NCI-H748 treated with DMSO at 0.1 percent for 48 hours (cell line): ENCODE results near the gene EFCAB6.

Experiments used
- DNase-seq: peaks from one replicate; lab custom pipeline; 2025; lab: John Stamatoyannopoulos, UW

EFCAB6 gene

DNA sequence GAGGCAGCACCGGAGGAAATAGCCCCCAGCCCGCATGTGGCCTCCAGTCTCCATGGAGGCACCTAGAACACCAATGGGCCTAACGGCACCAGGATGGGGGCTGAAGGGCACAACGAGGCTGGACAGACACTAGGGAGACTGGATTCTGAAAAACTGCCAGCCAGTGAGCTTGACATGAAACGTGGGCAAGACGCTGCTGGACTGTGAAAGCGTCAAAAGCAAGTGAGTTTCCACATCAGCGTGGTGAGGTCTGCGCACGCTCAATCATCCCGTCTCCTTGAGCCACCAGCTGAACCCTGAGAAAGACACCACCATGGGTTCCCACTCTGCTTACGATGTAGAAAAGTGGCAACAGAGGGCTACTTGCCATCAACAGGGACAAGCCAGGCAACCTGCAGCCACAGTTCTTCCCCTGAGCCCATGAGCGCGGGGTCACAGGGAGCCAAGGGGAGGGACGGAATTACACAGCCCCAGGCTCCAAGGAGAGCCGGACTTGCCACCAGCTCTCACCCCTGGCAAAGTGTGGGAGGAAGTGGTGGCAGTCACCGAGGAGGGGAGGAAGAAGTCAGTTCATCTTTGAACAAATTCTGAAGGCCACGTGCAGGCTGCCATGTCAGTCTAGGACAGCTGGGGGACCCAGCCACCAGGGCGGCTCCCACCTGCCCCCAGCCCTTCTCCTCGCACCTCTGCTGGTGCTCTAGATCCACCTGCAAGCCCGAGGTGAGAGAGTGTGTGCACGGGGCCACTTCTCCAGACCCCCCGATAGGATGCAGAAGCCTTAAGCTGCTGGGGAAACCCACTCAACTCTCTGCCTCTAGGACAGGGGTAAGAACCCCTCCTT lies 269.2 kb downstream of the EFCAB6 start:
- DNase-seq, result no peak

DNA sequence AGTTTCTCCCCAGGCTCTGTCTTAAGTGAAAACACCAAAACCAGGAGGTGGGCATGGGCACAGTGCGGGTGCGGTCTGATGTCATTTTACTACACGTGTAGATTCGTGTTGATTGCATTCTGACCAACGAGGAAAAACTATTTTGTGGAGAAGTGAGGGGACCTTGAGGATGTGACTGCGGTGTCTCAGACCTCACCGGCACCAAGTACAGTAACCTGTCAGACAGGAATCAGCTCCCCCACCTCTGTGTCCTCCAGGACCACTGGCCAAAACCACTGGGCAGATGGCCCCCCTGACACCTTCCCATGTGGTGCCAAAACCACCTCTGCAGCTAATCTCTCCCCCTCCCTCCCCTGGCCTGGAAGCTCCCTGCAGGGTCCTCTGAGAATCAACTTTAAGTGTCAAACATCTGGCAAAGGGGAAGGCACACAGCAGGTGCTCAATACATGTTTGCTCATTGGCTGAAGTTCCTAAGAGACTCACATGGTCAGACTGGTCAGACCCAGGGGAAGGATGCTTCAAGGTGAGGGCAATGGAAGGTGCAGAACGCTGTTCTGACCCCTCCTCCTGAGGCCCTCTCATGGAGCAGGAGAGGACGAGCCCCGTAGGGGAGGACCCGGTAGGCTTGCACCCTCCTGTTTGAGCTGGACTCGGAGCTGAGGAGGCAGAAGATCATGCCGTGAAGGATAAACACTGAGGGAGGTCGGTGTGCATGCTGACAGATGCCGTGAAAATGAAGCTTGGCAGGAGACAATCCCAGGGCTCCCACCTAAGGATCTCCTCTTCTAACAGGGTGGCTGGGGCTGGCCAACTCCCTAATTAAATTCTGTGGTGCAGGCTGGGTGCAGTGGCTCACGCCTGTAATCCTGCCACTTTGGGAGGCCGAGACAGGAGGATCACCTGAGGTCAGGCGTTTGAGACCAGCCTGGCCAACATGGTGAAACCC lies 270.4 kb downstream of the EFCAB6 start:
- no peak for DNase-seq

DNA sequence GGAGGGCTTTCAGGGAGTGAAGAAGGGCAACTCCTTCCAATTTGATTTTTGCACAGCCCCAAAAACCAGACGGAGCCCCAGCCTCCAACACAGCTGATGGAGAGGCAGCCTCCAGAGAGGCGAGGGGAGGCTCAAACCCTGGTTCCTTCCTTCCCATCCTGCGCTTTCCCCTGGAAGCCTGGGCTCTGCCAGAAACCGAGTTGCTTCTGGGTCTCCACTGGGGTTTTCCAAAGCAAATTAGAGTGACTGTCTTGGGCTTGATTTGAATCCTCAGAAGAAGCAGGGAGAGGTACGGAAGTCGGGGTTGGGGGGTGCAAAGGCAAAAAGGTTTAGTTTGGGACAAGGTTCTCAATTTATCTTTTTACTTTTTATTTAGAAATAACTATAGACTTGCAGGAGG lies 271.1 kb downstream of the EFCAB6 start:
- no peak for DNase-seq

DNA sequence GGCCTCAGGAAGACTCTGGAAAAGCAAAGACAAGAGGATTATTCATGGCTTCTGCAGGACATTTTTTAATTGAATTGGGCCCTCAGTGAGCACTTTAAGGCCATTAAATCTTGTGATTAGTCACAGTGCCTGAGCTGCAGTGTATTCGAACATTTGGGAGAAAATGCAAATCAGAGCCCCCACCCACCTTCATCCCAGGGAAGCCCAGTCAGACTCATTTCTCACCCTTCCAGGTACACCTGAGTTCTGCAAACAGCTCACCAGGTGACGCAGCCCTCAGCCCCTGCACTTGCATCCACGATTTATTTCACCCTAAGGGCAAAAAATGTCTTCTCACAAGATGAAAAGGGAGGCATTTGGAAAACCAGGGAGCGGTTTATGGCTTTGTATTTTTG lies 271.6 kb downstream of the EFCAB6 start:
- no peak for DNase-seq

DNA sequence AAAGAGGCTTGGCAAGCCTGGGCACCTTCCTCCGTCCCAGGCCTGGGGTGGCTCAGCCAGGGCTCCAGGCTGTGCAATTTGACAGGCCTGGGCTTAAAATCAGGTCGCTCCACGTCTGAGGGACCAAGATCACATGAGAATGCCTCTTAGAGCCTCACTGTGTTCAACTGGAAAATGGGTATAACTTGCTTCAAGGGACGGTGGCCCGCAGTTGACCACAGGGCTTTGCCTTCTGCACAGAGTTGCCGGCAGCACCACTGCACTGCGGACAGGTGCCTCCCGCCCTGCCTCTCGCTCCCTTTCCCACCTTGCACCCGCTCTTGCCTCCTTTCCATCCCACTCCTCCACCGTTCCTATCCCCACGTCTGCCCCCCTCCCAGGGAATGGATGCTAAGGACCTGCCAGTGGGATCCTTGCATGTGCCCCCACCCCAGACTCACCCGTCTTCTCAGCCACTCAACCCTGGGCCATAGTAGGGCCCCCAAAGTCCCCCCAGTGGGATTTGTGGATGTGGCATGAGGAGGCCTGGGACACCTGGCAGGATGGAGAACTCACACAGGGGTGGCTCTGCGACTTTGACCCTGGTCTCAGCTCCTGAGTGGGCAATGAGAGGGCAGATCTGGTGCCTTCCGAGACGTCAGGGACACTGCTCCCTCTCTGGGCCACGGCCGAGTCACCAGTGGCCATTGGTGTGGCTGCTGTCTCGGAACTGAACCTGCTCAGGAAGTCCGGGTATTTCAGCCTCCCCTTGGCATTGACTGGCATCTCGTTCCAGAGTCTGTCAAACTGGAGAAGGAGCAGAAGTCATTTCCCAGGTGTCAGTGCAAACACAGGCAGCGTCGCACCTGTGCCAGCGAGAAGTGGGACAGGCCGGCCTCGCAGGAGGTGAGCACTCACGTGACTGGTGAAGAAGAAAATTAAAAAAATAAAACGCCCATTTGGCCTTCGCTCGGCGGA lies 272.3 kb downstream of the EFCAB6 start:
- no peak for DNase-seq

DNA sequence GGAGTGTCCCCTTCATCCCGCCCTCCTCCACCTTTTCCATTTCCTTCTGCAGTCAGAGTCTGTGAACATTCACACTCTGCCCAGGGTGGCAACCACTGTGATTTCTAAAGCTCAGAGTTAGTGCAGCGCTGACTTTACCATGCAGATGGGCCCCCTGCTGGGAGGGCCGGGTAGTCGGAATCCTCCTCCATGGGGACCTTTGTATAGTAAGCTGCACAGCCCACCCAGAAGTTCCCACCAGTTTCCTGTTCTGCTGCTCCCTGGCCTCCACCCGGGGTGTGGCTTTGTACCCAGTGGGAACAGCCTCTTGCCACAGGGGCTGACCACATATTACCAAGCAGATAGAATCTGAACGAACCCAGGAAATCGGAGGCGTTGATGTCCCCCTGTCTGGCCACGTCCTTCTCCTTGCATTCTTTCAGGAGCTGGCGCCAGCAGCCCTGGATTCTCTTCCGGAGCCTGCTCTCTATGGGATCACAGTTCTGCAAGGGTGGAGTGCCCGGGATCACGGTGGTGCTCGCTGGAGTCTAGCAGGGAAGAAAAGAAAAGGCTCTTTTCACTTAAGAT lies 275.0 kb downstream of the EFCAB6 start:
- DNase-seq, result no peak

DNA sequence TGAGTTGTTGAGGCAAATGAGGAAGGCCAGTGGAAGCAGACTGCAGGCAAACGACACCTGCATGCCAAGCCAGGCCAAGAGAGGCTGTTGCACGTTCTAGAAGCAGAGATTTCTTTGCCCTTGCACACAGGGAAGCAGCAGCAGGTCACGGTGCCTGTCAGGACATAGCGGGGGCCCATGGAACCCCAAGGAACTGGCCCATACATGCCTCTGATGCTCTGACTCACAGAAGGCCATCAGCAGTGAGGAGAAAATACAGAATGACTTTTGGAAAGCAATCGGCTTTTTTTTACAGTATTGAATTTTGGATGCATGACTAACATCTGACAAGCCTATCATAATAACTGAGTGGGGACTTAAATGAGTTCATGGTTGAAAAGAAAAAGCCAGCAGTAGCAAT lies 276.4 kb downstream of the EFCAB6 start:
- no peak for DNase-seq

DNA sequence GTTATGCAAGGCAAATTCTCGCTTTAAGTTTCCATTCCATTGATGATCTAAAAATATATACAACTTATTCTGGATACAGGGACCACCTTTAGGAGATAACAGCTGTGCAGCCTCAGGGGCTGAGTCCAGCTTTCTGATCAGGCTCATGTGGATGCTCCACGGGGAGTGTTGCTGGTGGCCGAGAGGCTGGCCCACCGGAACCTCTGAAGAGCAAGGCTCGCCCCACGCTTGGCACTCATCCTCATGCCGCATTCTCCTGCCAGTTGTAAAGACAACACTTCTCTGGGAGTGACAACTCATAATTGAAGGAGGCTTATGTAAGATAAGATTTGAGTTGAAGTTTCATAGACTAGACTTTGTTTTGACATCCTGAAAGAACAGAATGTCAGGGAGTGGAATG lies 276.8 kb downstream of the EFCAB6 start:
- no peak for DNase-seq

DNA sequence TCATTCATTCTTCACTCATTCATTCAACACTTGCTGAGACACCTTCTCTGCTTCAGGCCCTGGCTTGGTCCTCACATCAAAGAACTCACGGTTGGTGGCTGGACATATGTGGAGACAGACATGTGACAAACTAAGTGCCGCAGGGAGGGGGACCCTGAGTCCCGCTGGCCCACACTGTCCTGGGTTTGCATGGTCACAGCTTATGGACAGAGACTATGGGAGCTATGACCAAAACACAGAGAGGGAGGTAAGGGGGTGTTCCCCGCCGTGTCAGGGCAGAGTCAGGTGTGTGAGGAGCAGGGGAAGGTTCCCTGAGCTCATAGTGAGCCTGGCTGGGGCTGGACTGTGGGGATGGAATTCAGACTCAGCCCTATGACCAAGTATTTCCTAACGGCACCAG lies 277.2 kb downstream of the EFCAB6 start:
- no peak for DNase-seq

DNA sequence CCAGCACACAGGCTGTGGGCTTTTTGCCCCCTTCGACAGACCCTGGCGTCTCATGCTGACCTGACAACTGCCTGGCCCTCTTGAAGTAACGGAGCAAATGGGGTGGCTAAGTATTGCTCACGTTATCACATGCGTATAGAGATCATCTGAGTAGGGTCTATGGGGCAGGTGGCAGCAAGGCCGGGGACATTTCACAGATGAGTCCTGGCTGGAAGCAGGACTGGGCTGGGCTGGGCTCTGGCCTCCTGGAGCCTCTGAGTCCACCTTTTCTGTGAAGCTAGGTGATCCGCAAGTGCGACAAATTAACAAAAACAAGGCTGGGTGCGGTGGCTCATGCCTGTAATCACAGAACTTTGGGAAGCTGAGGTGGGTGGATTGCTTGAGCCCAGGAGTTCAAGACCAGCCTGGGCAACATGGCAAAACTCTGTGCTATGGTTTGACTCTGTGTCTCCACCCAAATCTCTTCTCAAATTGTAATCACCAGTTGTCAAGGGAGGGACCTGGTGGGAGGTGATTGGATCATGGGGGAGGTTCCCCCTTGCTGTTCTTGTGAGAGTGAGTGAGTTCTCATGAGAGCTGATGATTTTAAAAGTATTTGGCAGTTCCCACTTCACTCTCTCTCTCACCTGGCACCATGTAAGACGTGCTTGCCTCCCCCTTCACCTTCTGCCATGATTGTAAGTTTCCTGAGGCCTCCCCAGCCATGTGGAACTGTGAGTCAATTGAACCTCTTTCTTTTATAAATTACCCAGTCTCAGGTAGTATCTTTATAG lies 278.3 kb downstream of the EFCAB6 start:
- no peak for DNase-seq

DNA sequence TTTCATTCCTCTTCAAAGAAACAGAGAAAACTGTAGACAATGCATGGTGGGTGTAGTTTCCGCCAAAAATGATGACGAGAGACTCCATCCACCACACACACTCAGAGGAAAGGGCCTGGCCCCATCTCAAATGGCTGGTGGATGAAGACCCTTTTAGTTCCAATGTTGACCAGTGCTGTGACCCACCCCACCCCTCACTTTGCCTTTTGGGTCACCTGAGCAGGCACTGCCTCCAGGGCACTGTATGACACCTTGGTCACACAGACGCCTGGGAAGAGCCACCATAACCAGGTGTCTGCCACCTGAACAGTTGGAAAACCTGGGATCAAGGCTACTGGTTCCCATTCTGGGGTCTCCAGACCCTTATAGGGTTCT lies 279.0 kb downstream of the EFCAB6 start:
- no peak for DNase-seq

DNA sequence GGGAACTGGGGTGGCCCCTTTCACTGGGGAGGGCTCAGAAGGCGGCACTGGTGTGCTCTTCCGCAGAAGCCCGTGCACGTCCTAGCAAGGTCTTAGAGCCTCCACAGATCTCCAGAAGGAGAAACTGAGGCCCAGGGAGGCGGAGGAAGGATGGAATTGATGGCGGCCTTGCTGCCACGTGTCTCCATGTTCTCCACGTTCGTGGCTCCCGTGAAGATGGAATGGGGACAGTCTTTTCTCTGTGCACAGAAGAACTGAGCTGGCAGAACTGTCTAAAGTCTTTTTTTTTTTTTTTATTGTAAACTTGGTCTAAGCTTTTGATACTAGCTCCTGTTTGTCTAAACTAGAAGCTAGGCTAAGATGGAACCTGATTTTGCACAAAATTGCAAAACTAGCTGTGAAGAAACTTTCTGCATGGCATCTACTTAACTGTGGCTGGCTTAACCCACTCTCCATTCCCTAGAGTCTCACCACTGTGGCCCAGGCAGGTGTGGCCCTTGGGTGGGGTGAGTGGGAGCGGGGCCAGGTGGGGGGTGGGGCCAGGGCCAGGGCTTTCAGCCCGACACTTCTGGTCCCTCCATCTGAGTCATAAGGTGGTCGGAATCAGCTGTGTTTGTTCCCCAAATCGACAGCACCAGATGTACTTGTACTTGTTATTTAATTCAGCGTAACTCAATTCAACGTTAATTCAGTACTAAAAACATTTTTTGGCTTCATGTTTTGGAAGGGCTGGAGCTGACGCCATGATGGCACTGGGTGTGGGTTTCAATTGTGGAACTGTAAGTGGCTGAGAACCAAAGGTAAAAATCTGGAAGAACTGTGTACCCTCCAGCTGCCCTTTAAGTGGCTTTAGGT lies 279.6 kb downstream of the EFCAB6 start:
- DNase-seq, result no peak

DNA sequence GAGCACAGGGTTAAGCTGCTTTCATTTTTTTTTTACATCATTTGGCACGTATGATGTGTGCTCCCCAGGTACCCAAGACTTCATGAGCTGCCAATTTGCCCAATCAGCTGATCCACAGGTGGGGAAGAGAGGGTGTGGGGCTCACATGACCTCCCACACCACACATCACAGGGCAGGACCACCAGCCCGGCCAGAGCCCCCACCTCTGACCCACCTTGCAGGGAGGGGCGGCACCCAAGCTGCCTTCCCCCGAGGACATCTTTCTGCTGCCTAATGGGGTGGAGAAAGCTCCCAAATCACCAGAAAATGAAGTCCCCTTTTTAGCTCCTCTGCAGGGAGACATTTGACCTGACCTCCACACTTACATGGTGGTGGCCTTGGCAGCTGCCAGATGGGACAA lies 280.5 kb downstream of the EFCAB6 start:
- DNase-seq, result no peak

DNA sequence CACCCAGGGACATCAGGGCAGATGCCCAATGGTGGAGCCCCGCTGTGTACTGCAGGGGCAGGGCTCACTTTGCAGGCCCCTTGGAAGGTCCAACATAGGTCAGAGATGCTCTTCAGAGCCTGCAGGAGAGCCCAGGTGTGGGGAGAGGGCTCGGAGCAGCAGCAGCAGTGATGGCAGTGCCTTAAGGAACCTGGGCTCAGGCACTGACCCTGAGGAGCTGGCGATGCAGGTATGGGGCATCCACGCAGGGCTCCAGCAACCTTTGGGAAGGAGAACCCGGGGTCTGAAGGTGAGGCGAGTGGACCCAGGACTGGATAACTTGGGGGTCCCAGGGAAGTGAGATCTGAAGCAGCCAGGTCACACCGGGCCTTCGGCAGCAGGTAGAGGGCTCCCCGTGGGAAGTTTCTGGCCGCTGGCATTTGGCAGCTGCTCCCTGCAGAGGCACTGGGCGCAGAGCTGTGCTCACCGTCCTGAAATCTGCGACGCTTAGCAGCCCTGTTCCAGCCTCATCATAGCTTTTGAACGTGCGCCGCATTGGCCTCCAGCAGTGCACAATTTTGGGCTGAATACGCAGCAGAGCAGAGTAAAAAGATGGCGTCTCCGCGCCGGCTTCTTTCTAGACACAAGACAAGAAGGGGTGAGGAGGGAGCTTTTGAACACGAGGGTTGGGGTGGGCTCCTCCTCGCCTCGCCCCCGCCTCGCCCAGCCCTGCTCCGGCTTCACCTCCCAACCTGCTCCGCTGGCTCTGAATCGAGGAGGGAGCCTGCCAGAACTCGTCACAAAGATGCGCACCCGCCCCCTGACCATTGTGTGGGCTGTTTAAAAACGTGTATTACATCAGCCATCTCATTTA lies 281.5 kb downstream of the EFCAB6 start:
- DNase-seq, result no peak

DNA sequence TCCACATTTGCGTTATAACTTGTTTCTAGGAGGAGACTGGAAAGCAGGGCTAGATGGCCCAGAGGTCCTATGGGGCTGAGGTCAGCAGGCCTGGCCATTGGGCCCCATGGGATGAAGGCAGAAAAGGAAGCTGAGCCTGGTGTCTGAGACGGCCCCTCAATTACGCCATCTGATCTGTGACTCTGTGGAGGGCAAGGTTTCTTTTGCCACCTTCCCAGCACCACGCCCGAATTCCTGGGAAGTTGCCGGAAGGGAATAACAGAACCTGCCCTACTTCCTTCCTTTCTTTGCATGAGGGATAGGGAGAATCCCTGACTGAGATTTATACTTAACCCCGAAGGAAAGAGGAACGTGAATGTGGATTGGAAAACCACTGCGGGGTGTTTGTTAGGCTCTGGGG lies 282.2 kb downstream of the EFCAB6 start:
- DNase-seq, result no peak

DNA sequence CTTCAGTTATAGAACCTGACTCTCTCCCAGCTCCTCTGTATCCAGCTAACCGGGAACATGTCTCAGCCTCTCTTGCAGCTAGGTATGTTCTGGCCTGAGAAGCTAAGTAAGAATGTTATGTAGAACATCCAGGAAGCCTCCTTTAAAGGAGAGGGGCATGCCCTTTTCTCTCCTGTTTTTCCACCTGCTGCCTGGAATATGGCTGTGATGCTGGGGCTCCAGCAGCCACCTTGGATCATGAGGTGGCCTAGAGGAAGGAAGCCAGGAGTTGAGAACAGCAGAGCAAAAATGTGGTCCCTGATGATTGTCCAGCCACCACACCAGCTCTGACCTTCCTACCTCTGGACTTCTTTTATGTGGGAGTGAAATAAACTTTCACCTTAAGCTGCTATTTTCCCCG lies 282.6 kb downstream of the EFCAB6 start:
- DNase-seq, result no peak

DNA sequence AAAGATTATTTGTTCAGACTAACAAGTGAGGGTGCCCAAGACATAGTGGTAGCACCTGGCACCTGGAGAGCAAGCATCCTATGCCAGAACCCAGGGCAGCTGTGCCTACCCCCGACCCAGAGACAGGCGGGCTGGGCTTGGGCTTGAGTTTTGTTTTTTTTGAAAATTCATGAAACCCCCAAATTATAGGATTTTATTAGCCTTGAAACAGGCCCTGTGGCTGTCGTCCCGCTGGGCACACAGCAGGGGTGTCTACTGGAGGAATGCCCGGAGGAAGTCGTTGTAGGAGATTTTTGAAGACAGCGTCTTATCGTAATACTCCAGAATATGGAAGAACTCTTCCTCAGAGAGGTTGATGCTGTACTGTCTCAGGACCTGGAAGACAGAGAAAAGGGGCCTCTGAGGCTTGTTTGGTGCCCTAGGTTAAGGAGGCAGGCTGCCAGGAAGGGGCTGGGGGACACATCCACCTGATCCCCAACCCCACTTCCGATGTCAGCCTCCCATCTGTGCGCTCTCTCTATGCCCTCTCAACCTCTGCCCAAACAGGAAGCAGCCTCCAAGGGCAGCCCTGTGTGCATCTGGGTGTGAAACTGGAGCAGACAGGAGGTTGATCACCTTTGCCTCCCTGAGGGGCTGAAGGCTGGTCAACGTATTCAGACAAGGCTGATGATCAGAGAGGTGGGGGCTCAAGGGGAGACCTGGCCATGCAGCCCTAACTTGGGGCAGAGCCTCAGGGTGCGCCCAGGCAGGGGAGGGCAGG lies 283.3 kb downstream of the EFCAB6 start:
- no peak for DNase-seq

DNA sequence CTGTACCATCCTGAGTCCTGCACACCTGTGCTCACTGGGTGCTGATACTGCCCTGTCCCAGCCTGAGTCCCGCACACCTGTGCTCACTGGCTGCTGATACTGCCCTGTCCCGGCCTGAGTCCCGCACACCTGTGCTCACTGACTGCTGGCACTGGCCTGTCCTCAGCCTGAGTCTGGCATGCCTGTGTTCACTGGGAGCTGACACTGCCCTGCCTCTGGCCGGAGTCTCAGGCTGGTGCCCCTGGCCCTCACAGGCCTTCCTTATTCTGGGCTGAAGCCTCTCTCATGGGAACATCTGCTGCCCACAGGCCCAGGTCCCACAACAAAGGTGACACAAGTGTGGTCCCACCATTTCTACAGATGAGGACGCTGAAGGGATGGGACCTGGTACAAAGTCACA lies 285.2 kb downstream of the EFCAB6 start:
- DNase-seq, result no peak
